K562 (cell line): Measurements from ENCODE around the gene ZNF154. TPM values are rescaled to one million over a fixed set of nuclear protein-coding genes. Genes with fewer than 3 reads are reported as not detected.

Experiments
- ASH1L ChIP-seq: fragments of 450-650 bp; IDR thresholded peaks from 2 replicates; pipeline ENCODE4 v1.6.1; 2018; ENCODE audit warnings: borderline replicate concordance, mild to moderate bottlenecking, low read depth; ENCODE audit not compliant: partially characterized antibody
- CREB1 ChIP-seq, 2 experiments: sonication (generic) in 1 of 2; formaldehyde crosslinking in 1 of 2; IDR thresholded peaks; 2 replicates each; pipeline versions ENCODE4 v1.6.1 to v1.8.0; 2012 to 2022; ENCODE audit warnings: inconsistent platforms in 1 of 2, mild to moderate bottlenecking in 1 of 2, missing genetic modification reagents in 1 of 2, moderate library complexity in 1 of 2
- CTBP1 ChIP-seq: fragments of 450-650 bp; IDR thresholded peaks from 2 replicates; pipeline ENCODE4 v1.6.1; 2016; ENCODE audit warnings: borderline replicate concordance
- ELF1 ChIP-seq: fragments of 200-800 bp; sonication (Bioruptor generic); IDR thresholded peaks from 2 replicates; pipeline ENCODE4 v1.6.1; 2016; ENCODE audit warnings: missing genetic modification characterization, missing compliant biosample characterization
- EP300 ChIP-seq: IDR thresholded peaks from 2 replicates; pipeline ENCODE4 v1.6.1; 2012; ENCODE audit warnings: low read length, improper control_type of control experiment
- EP400 ChIP-seq: fragments of 450-650 bp; IDR thresholded peaks from 2 replicates; pipeline ENCODE4 v1.6.1; 2017; ENCODE audit warnings: antibody characterized with exemption, mild to moderate bottlenecking, moderate library complexity
- ESRRA ChIP-seq: fragments of 450-650 bp; IDR thresholded peaks from 2 replicates; pipeline ENCODE4 v1.6.1; 2014; ENCODE audit warnings: low read depth, mild to moderate bottlenecking, moderate library complexity, borderline replicate concordance
- KDM5B ChIP-seq: fragments of 200-600 bp; sonication (generic); IDR thresholded peaks from 2 replicates; pipeline ENCODE4 v1.6.1; 2012; ENCODE audit warnings: low read depth, mild to moderate bottlenecking, moderate library complexity, low read length, control low read depth, inconsistent platforms; ENCODE audit not compliant: insufficient replicate concordance
- L3MBTL2 ChIP-seq: fragments of 450-650 bp; IDR thresholded peaks from 2 replicates; pipeline ENCODE4 v1.6.1; 2016; ENCODE audit warnings: mild to moderate bottlenecking, moderate library complexity
- MAZ ChIP-seq, 2 experiments: fragments of 450-650 bp in 1 of 2; sonication (generic) in 1 of 2; formaldehyde crosslinking; IDR thresholded peaks in 1 of 2; conservative IDR thresholded peaks in 1 of 2; 2 replicates each; pipeline versions ENCODE4 v1.4.0 to v1.5.0; 2020; ENCODE audit warnings: mild to moderate bottlenecking in 1 of 2, missing genetic modification reagents in 1 of 2
- MYC ChIP-seq, 2 experiments: fragments of 250-450 bp in 1 of 2; sonication (Bioruptor Pico) in 1 of 2; IDR thresholded peaks; 2 replicates each; pipeline versions ENCODE4 v1.5.1 to v1.6.1; 2012 to 2021; ENCODE audit warnings: low read depth in 2 of 2, borderline replicate concordance in 1 of 2, improper control_type of control experiment in 1 of 2, low read length in 1 of 2, mild to moderate bottlenecking in 1 of 2, moderate library complexity in 1 of 2
- NR2C2 ChIP-seq, 2 experiments: fragments of 200-800 bp in 1 of 2; sonication (Bioruptor generic) in 1 of 2; sonication (generic) in 1 of 2; formaldehyde crosslinking in 1 of 2; IDR thresholded peaks; 2 replicates each; pipeline versions ENCODE4 v1.6.1 to v1.8.0; 2016 to 2022; ENCODE audit warnings: mild to moderate bottlenecking in 1 of 2, missing compliant biosample characterization in 1 of 2, missing genetic modification characterization in 1 of 2, missing genetic modification reagents in 1 of 2
- PHB2 ChIP-seq: fragments of 450-650 bp; IDR thresholded peaks from 2 replicates; pipeline ENCODE4 v1.6.1; 2017; ENCODE audit warnings: low read depth
- PHF20 ChIP-seq: fragments of 450-650 bp; IDR thresholded peaks from 2 replicates; pipeline ENCODE4 v1.6.1; 2018; ENCODE audit not compliant: partially characterized antibody
- PHF8 ChIP-seq: fragments of 200-600 bp; sonication (generic); IDR thresholded peaks from 2 replicates; pipeline ENCODE4 v1.6.1; 2012; ENCODE audit warnings: mixed run types, mild to moderate bottlenecking, inconsistent platforms, low read length, moderate library complexity, borderline replicate concordance
- PHTF2 ChIP-seq: fragments of 250-450 bp; sonication (Bioruptor Pico); IDR thresholded peaks from 2 replicates; pipeline ENCODE4 v1.5.0; 2021; ENCODE audit warnings: mild to moderate bottlenecking
- PRPF4 ChIP-seq: fragments of 200-400 bp; formaldehyde crosslinking; IDR thresholded peaks from one replicate; pipeline ENCODE4 v1.6.1; 2017; ENCODE audit warnings: low read length, low read depth, mild to moderate bottlenecking; ENCODE audit not compliant: insufficient read depth, poor library complexity, severe bottlenecking
- RB1 ChIP-seq: fragments of 450-650 bp; IDR thresholded peaks from 2 replicates; pipeline ENCODE4 v1.6.1; 2017; ENCODE audit warnings: low read depth, mild to moderate bottlenecking
- SMAD4 ChIP-seq: fragments of 250-450 bp; sonication (Bioruptor Pico); conservative IDR thresholded peaks from 2 replicates; pipeline ENCODE4 v1.8.0; 2021; ENCODE audit warnings: inconsistent platforms, mild to moderate bottlenecking, moderate library complexity
- TAL1 ChIP-seq: fragments of 450-650 bp; IDR thresholded peaks from 2 replicates; pipeline ENCODE4 v1.6.1; 2016; ENCODE audit warnings: mild to moderate bottlenecking
- TBL1XR1 ChIP-seq, 2 experiments: IDR thresholded peaks; 2 replicates each; pipeline ENCODE4 v1.6.1; 2012; ENCODE audit warnings: improper control_type of control experiment in 2 of 2, low read length in 2 of 2, mild to moderate bottlenecking in 1 of 2
- TCF7 ChIP-seq: sonication (generic); IDR thresholded peaks from 2 replicates; pipeline ENCODE4 v1.6.1; 2016; ENCODE audit warnings: antibody characterized with exemption, borderline replicate concordance
- WHSC1 ChIP-seq: IDR thresholded peaks from one replicate; pipeline ENCODE4 v1.6.1; 2012; ENCODE audit warnings: low read length, control low read depth, inconsistent platforms
- ZNF124 ChIP-seq: sonication (generic); formaldehyde crosslinking; IDR thresholded peaks from 2 replicates; pipeline ENCODE4 v1.8.1; 2022; ENCODE audit warnings: missing genetic modification reagents
- ZNF133 ChIP-seq: fragments of 250-450 bp; sonication (Bioruptor Pico); IDR thresholded peaks from 2 replicates; pipeline ENCODE4 v1.4.0; 2020; ENCODE audit warnings: mild to moderate bottlenecking
- ZNF253 ChIP-seq: fragments of 250-450 bp; sonication (Bioruptor Pico); conservative IDR thresholded peaks from 2 replicates; pipeline ENCODE4 v1.6.1; 2021; ENCODE audit warnings: mild to moderate bottlenecking
- polyA plus RNA-seq, 8 experiments: library from polyadenylated mRNA; depleted of rRNA in 4 of 8; stranded (reverse) in 5 of 8; unstranded in 3 of 8; fragments of >200 nt; fragmentation: Nextera tagmentation in 2 of 8; fragmentation: Illumina TruSeq in 1 of 8; extraction: Ambion mirVana in 2 of 8; extraction: Trizol in 1 of 8; gene quantifications; 2 replicates each; pipeline versions ENCODE4 v1.2.1 to v1.2.3, GENCODE V29; 2011 to 2014; ENCODE audit warnings: inconsistent platforms in 1 of 8, missing spikeins in 1 of 8
- total RNA-seq, 7 experiments: library from RNA; depleted of rRNA in 6 of 7; stranded (reverse); fragments of >200 nt in 6 of 7; fragmentation: Illumina TruSeq in 2 of 7; extraction: Trizol in 2 of 7; gene quantifications; 2 replicates each; pipeline versions ENCODE4 v1.2.1 to v1.2.3, GENCODE V29; 2011 to 2021; ENCODE audit warnings: low replicate concordance in 1 of 7
- TF ChIP-seq, protein P1 (sequence below): fragments of 200-800 bp; sonication (Bioruptor generic); IDR thresholded peaks from 2 replicates; pipeline ENCODE4 v1.6.1; 2017; ENCODE audit warnings: missing genetic modification characterization, missing compliant biosample characterization

The ZNF154 gene
- total and polyA plus RNA-seq, 9 of the 15 experiments (the other 6 are each of a cell fraction or from before 2014, with no cell fraction given), result 0.06 to 0.11 (median 0.07) TPM; not detected in 6

DNA sequence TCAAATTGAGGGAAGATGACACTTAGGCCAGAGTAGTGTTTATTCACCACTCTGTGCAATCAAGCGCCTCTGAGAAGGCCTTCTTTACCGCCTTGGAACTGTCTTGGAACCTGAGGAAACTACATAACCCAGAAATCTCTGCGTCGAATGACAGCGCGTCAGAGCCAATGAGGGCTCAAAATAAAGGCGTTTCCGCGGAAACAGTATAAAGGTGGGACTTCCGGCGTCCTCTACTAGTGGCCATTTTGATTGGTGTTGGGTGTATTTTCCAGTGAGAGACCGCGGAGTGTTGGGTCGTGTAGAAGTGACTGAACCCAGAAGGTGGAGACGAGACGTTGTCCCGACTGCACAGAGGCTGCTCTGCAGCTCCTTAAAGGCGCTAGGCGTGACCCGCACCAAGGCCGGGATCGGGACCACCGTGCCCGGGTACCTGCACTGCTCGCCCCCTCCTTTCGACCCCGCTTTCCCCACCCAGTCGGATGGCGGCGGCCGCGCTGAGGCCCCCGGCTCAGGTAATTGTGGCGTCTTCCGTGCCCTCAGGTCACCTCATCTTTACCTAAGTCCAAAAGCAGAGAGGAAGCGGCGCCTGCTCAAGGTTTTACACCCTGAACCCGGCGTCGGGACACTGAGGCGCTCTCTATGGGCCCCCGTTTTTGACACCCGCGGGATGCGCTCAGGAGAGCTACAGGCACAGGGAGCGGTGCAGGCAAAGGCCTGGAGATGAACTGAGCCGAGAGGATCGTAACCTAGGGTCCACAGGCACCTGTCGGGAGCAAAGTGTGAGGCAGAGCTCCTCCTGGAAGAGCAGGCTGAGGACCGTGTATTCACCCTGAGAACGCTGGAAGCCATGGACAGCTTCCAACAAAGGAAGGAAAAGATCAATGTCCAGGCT, 37.8 kb upstream of the ZNF154 start, which contains the start of gene ZNF776 (continued):
- TF ChIP-seq PHF20 (peak; percentile 62), CTBP1 (no peak), CREB1 (IDR thresholded peaks at IDR 0.05) (no peak), CREB1 (CRISPR knock-in tag; IDR thresholded peaks at IDR 0.05) (peak; percentile 54), ESRRA (0 out of 2 replicates have a peak, but pooled peaks have one; percentile 31), ZNF124 (CRISPR knock-in tag) (no peak), ZNF133 (CRISPR knock-in tag) (no peak), PHTF2 (CRISPR knock-in tag) (no peak), PHB2 (no peak), PRPF4 (no peak), MYC (IDR thresholded peaks at IDR 0.05; ENCODE audit: low read depth, low read length) (no peak), MYC (CRISPR knock-in tag; IDR thresholded peaks at IDR 0.05; ENCODE audit: borderline replicate concordance, low read depth) (no peak), SMAD4 (CRISPR knock-in tag) (0 out of 2 replicates have a peak, but pooled peaks have one; percentile 11), ELF1 (peak; percentile 78), KDM5B (peak; percentile 77), RB1 (no peak; the same call in 1 of the 2 replicates), PHF8 (peak; percentile 92), NR2C2 (CRISPR knock-in tag; IDR thresholded peaks at IDR 0.05) (no peak), NR2C2 (tag; IDR thresholded peaks at IDR 0.05) (peak; percentile 58), ZNF253 (CRISPR knock-in tag) (no peak), EP400 (peak; percentile 68), MAZ (CRISPR knock-in tag; conservative IDR thresholded peaks at IDR 0.05 in 1 of 2, IDR thresholded peaks at IDR 0.05 in 1 of 2) (peak; percentile 42 to 52; a peak in 3 of 4 replicates), TAL1 (no peak), TBL1XR1 (IDR thresholded peaks at IDR 0.05; ENCODE audit: low read length in 2 of 2) (0 out of 4 replicates have a peak, but pooled peaks have one; percentile 7 to 39), TCF7 (no peak), EP300 (0 out of 2 replicates have a peak, but pooled peaks have one; percentile 4), ASH1L (peak; percentile 65), WHSC1 (no peak), L3MBTL2 (peak; percentile 55; the same call in 1 of the 2 replicates)
- TF ChIP-seq, protein P1, sequence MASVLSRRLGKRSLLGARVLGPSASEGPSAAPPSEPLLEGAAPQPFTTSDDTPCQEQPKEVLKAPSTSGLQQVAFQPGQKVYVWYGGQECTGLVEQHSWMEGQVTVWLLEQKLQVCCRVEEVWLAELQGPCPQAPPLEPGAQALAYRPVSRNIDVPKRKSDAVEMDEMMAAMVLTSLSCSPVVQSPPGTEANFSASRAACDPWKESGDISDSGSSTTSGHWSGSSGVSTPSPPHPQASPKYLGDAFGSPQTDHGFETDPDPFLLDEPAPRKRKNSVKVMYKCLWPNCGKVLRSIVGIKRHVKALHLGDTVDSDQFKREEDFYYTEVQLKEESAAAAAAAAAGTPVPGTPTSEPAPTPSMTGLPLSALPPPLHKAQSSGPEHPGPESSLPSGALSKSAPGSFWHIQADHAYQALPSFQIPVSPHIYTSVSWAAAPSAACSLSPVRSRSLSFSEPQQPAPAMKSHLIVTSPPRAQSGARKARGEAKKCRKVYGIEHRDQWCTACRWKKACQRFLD, result no peak
